ENCODE results near the gene ELOVL6. TPM values are rescaled to one million over a fixed set of nuclear protein-coding genes. Genes with fewer than 3 reads are reported as not detected.

The ELOVL6 gene
- total and polyA plus RNA-seq, 9 of the 15 experiments (the other 6 are each of a cell fraction or from before 2014, with no cell fraction given), result 18.3 to 82.6 (median 46.0) TPM

DNA sequence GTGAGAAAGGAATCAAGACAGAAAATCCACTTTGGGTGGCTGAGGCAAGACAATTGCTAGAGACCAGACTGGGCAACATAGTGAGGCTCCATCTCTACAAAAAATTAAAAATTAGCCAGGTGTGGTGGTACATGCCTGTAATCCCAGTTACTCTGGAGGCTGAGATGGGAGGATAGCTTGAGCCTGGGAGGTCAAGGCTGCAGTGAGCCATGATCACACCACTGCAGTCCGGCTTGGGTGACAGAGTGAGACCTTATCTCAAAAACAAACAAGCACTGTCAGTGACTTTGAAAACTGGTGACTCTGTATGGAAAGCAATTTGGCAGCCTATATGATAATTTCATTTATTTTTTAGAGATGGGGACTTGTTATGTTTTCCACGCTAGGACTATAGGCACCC lies 2.3 kb upstream of the ELOVL6 start (continued):
- TF ChIP-seq, protein P1, sequence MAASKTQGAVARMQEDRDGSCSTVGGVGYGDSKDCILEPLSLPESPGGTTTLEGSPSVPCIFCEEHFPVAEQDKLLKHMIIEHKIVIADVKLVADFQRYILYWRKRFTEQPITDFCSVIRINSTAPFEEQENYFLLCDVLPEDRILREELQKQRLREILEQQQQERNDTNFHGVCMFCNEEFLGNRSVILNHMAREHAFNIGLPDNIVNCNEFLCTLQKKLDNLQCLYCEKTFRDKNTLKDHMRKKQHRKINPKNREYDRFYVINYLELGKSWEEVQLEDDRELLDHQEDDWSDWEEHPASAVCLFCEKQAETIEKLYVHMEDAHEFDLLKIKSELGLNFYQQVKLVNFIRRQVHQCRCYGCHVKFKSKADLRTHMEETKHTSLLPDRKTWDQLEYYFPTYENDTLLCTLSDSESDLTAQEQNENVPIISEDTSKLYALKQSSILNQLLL (CRISPR knock-in tag; IDR thresholded peaks at IDR 0.05; ENCODE audit: borderline replicate concordance), result no peak
- TF ChIP-seq NFIC (IDR thresholded peaks at IDR 0.05) (peak; percentile 29; the same call in 1 of the 2 replicates), TEAD1 (CRISPR knock-in tag; IDR thresholded peaks at IDR 0.05) (no peak), BRD4 (IDR thresholded peaks at IDR 0.05) (no peak), PHB (CRISPR knock-in tag; IDR thresholded peaks at IDR 0.05) (no peak), CC2D1A (IDR thresholded peaks at IDR 0.05) (no peak; the same call in 1 of the 2 replicates), ZFP36 (IDR thresholded peaks at IDR 0.05; ENCODE audit: low read depth, low read length, partially characterized antibody) (peak; percentile 54), ZNF57 (CRISPR knock-in tag; IDR thresholded peaks at IDR 0.05) (no peak), MED1 (CRISPR knock-in tag; IDR thresholded peaks at IDR 0.05; ENCODE audit: borderline replicate concordance) (no peak), DMBX1 (CRISPR knock-in tag; IDR thresholded peaks at IDR 0.05; ENCODE audit: borderline replicate concordance) (no peak), SETDB1 (IDR thresholded peaks at IDR 0.05; ENCODE audit: low read length) (no peak), ZFP30 (CRISPR knock-in tag; IDR thresholded peaks at IDR 0.05; ENCODE audit: borderline replicate concordance) (no peak), DIDO1 (tag; IDR thresholded peaks at IDR 0.05; ENCODE audit: low read depth) (no peak), SMARCC2 (IDR thresholded peaks at IDR 0.05; ENCODE audit: low read depth) (no peak), SOX6 (IDR thresholded peaks at IDR 0.05) (peak; percentile 58), HMG20A (CRISPR knock-in tag; conservative IDR thresholded peaks at IDR 0.05) (no peak), SPI1 (IDR thresholded peaks at IDR 0.05; ENCODE audit: borderline replicate concordance, low read depth, low read length) (no peak), ZNF121 (CRISPR knock-in tag; conservative IDR thresholded peaks at IDR 0.05) (no peak), SRSF9 (IDR thresholded peaks at IDR 0.05; ENCODE audit: borderline replicate concordance, low read depth, low read length) (no peak), ELF4 (CRISPR knock-in tag; IDR thresholded peaks at IDR 0.05) (no peak), TRIM24 (IDR thresholded peaks at IDR 0.05) (peak in 1 of 2 experiments; percentile 40; a peak in 2 of 4 replicates), PKNOX1 (IDR thresholded peaks at IDR 0.05) (peak; percentile 58), NFATC3 (IDR thresholded peaks at IDR 0.05) (peak; percentile 92; the same call in 1 of the 2 replicates), NCOA6 (IDR thresholded peaks at IDR 0.05) (no peak), IFI16 (CRISPR knock-in tag; IDR thresholded peaks at IDR 0.05) (no peak)
- TF ChIP-seq, protein P2, sequence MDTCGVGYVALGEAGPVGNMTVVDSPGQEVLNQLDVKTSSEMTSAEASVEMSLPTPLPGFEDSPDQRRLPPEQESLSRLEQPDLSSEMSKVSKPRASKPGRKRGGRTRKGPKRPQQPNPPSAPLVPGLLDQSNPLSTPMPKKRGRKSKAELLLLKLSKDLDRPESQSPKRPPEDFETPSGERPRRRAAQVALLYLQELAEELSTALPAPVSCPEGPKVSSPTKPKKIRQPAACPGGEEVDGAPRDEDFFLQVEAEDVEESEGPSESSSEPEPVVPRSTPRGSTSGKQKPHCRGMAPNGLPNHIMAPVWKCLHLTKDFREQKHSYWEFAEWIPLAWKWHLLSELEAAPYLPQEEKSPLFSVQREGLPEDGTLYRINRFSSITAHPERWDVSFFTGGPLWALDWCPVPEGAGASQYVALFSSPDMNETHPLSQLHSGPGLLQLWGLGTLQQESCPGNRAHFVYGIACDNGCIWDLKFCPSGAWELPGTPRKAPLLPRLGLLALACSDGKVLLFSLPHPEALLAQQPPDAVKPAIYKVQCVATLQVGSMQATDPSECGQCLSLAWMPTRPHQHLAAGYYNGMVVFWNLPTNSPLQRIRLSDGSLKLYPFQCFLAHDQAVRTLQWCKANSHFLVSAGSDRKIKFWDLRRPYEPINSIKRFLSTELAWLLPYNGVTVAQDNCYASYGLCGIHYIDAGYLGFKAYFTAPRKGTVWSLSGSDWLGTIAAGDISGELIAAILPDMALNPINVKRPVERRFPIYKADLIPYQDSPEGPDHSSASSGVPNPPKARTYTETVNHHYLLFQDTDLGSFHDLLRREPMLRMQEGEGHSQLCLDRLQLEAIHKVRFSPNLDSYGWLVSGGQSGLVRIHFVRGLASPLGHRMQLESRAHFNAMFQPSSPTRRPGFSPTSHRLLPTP (IDR thresholded peaks at IDR 0.05; ENCODE audit: borderline replicate concordance, extremely low read depth, insufficient read length), result no peak
- TF ChIP-seq, protein P3, sequence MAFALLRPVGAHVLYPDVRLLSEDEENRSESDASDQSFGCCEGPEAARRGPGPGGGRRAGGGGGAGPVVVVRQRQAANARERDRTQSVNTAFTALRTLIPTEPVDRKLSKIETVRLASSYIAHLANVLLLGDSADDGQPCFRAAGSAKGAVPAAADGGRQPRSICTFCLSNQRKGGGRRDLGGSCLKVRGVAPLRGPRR (CRISPR knock-in tag; IDR thresholded peaks at IDR 0.05), result no peak
